SK-N-SH treated with all-trans-retinoic acid at 6 μM for 48 hours (cell line): Measurements from ENCODE around the gene PACSIN2.

Source experiments
- ARNTL ChIP-seq: fragments of 450-650 bp; formaldehyde crosslinking; IDR thresholded peaks from 2 replicates; pipeline ENCODE4 v1.5.0; 2020; ENCODE audit warnings: low read depth, mild to moderate bottlenecking, moderate library complexity, borderline replicate concordance
- CREB5 ChIP-seq: fragments of 250-450 bp; sonication (Bioruptor Pico); IDR thresholded peaks from 2 replicates; pipeline ENCODE4 v1.5.1; 2020; ENCODE audit warnings: low read depth, mild to moderate bottlenecking, moderate library complexity
- PATZ1 ChIP-seq: fragments of 250-450 bp; sonication (Bioruptor Pico); IDR thresholded peaks from 2 replicates; pipeline ENCODE4 v1.8.0; 2020; ENCODE audit warnings: mild to moderate bottlenecking, moderate library complexity, borderline replicate concordance
- POU6F1 ChIP-seq: fragments of 250-450 bp; sonication (Bioruptor Pico); IDR thresholded peaks from 2 replicates; pipeline ENCODE4 v1.8.0; 2021; ENCODE audit warnings: low read depth, mild to moderate bottlenecking, moderate library complexity, borderline replicate concordance
- PPARA ChIP-seq: fragments of 250-450 bp; sonication (Bioruptor Pico); IDR thresholded peaks from 2 replicates; pipeline ENCODE4 v1.5.0; 2020; ENCODE audit warnings: mild to moderate bottlenecking, borderline replicate concordance
- RARB ChIP-seq: fragments of 250-450 bp; sonication (Bioruptor Pico); IDR thresholded peaks from 2 replicates; pipeline ENCODE4 v1.8.0; 2021; ENCODE audit warnings: mild to moderate bottlenecking, moderate library complexity
- TOX ChIP-seq: fragments of 250-450 bp; sonication (Bioruptor Pico); IDR thresholded peaks from 2 replicates; pipeline ENCODE4 v1.8.0; 2021; ENCODE audit warnings: mild to moderate bottlenecking, moderate library complexity, borderline replicate concordance
- ZFP3 ChIP-seq: fragments of 250-450 bp; sonication (Bioruptor Pico); IDR thresholded peaks from 2 replicates; pipeline ENCODE4 v1.5.0; 2020; ENCODE audit warnings: mild to moderate bottlenecking, moderate library complexity
- ZFP30 ChIP-seq: fragments of 450-650 bp; formaldehyde crosslinking; IDR thresholded peaks from 2 replicates; pipeline ENCODE4 v1.5.0; 2022; ENCODE audit warnings: mild to moderate bottlenecking, moderate library complexity
- ZNF565 ChIP-seq: fragments of 450-650 bp; formaldehyde crosslinking; conservative IDR thresholded peaks from 2 replicates; pipeline ENCODE4 v1.5.0; 2020; ENCODE audit warnings: low read depth, mild to moderate bottlenecking, moderate library complexity

GRCh38 chr22:42973536-42973881, 41.4 kb downstream of the PACSIN2 start:
- TF ChIP-seq ZFP3 (CRISPR knock-in tag) = no peak
- no peak for TF ChIP-seq ZNF565
- TF ChIP-seq CREB5 = no peak
- no peak for TF ChIP-seq POU6F1 (CRISPR knock-in tag)
- TF ChIP-seq PPARA (CRISPR knock-in tag) = no peak
- no peak for TF ChIP-seq PATZ1 (CRISPR knock-in tag)
- TF ChIP-seq ZFP30 = no peak
- TF ChIP-seq TOX = no peak
- TF ChIP-seq ARNTL (CRISPR knock-in tag) = no peak
- no peak for TF ChIP-seq RARB (CRISPR knock-in tag)
